H9 (cell line): Measurements from ENCODE around the gene FLT1. TPM values are rescaled to one million over a fixed set of nuclear protein-coding genes. Genes with fewer than 3 reads are reported as not detected.

ENCODE experiments used
- DNase-seq: peaks from one replicate; pipeline ENCODE4 v3.0.0-alpha.2; 2017
- H2AFZ ChIP-seq: one replicate; pipeline ENCODE4 v1.6.1; 2013; ENCODE audit warnings: mild to moderate bottlenecking, low read length, control low read depth, moderate library complexity
- H2AK5ac ChIP-seq: 2 replicates; pipeline ENCODE4 v1.6.1; 2013; ENCODE audit warnings: low read length, control low read depth, mixed read lengths; ENCODE audit not compliant: insufficient read length
- H2BK120ac ChIP-seq: one replicate; pipeline ENCODE4 v1.6.1; 2013; ENCODE audit warnings: low read depth, mild to moderate bottlenecking, low read length, control low read depth, inconsistent platforms; ENCODE audit not compliant: poor library complexity, severe bottlenecking
- H2BK12ac ChIP-seq: 2 replicates; pipeline ENCODE4 v1.6.1; 2013; ENCODE audit warnings: low read length, control low read depth, mixed read lengths, low read depth; ENCODE audit not compliant: insufficient read length
- H2BK15ac ChIP-seq: 2 replicates; pipeline ENCODE4 v1.6.1; 2013; ENCODE audit warnings: low read depth, low read length, control low read depth
- H2BK20ac ChIP-seq: one replicate; pipeline ENCODE4 v1.6.1; 2013; ENCODE audit warnings: low read depth, mild to moderate bottlenecking, low read length, control low read depth, inconsistent platforms; ENCODE audit not compliant: poor library complexity, severe bottlenecking
- H2BK5ac ChIP-seq: 2 replicates; pipeline ENCODE4 v1.6.1; 2013; ENCODE audit warnings: low read length, control low read depth, mixed read lengths; ENCODE audit not compliant: insufficient read length
- H3K14ac ChIP-seq: 2 replicates; pipeline ENCODE4 v1.6.1; 2013; ENCODE audit warnings: low read length, control low read depth; ENCODE audit not compliant: insufficient read depth
- H3K18ac ChIP-seq: 2 replicates; pipeline ENCODE4 v1.6.1; 2013; ENCODE audit warnings: low read depth, mild to moderate bottlenecking, mixed read lengths, low read length, control low read depth; ENCODE audit not compliant: insufficient read length
- H3K23ac ChIP-seq: 2 replicates; pipeline ENCODE4 v1.6.1; 2013; ENCODE audit warnings: low read length, control low read depth, mixed read lengths, low read depth; ENCODE audit not compliant: insufficient read length
- H3K23me2 ChIP-seq: 2 replicates; pipeline ENCODE4 v1.6.1; 2013; ENCODE audit warnings: low read depth, mild to moderate bottlenecking, mixed read lengths, low read length, control low read depth; ENCODE audit not compliant: insufficient read length, poor library complexity, severe bottlenecking
- H3K27ac ChIP-seq: 2 replicates; pipeline ENCODE4 v1.5.1; 2013; ENCODE audit warnings: low read length, control low read depth, mixed read lengths, low read depth; ENCODE audit not compliant: insufficient read length
- H3K27me3 ChIP-seq: 2 replicates; pipeline ENCODE4 v1.6.1; 2013; ENCODE audit warnings: low read length, control low read depth, inconsistent platforms; ENCODE audit not compliant: insufficient read depth
- H3K4ac ChIP-seq: 2 replicates; pipeline ENCODE4 v1.6.1; 2013; ENCODE audit warnings: low read depth, mild to moderate bottlenecking, control low read depth, inconsistent platforms, low read length, moderate library complexity
- H3K4me1 ChIP-seq: 2 replicates; pipeline ENCODE4 v1.6.1; 2013; ENCODE audit warnings: low read length, control low read depth, inconsistent platforms; ENCODE audit not compliant: insufficient read depth
- H3K4me2 ChIP-seq: 2 replicates; pipeline ENCODE4 v1.6.1; 2013; ENCODE audit warnings: low read length, control low read depth, mixed read lengths; ENCODE audit not compliant: insufficient read length, insufficient read depth
- H3K56ac ChIP-seq: 2 replicates; pipeline ENCODE4 v1.6.1; 2013; ENCODE audit warnings: low read depth, mild to moderate bottlenecking, mixed read lengths, low read length, control low read depth; ENCODE audit not compliant: insufficient read length
- H3K79me1 ChIP-seq: 2 replicates; pipeline ENCODE4 v1.6.1; 2013; ENCODE audit warnings: low read depth, mild to moderate bottlenecking, moderate library complexity, low read length, control low read depth, inconsistent platforms; ENCODE audit not compliant: insufficient read depth, poor library complexity, severe bottlenecking
- H3K79me2 ChIP-seq: 2 replicates; pipeline ENCODE4 v1.6.1; 2013; ENCODE audit warnings: low read length, control low read depth, inconsistent platforms; ENCODE audit not compliant: insufficient read depth
- H3K9ac ChIP-seq: 2 replicates; pipeline ENCODE4 v1.6.1; 2013; ENCODE audit warnings: low read length, control low read depth, mixed read lengths; ENCODE audit not compliant: insufficient read length; ENCODE audit errors: extremely low read depth
- H3K9me3 ChIP-seq: one replicate; pipeline ENCODE4 v1.6.1; 2013; ENCODE audit warnings: low read depth, low read length, inconsistent platforms; ENCODE audit not compliant: control insufficient read depth
- H3T11ph ChIP-seq: one replicate; pipeline ENCODE4 v1.6.1; 2013; ENCODE audit warnings: mild to moderate bottlenecking, low read length, control low read depth, inconsistent platforms
- H4K20me1 ChIP-seq: one replicate; pipeline ENCODE4 v1.6.1; 2013; ENCODE audit not compliant: control insufficient read depth, insufficient read length, insufficient read depth
- H4K5ac ChIP-seq: 2 replicates; pipeline ENCODE4 v1.6.1; 2013; ENCODE audit warnings: low read depth, mild to moderate bottlenecking, mixed read lengths, low read length, control low read depth; ENCODE audit not compliant: insufficient read length
- H4K8ac ChIP-seq: replicated peaks from 2 replicates; pipeline ENCODE4 v1.6.1; 2013; ENCODE audit warnings: low read length, control low read depth, mixed read lengths, low read depth; ENCODE audit not compliant: insufficient read length
- H4K91ac ChIP-seq: 2 replicates; pipeline ENCODE4 v1.6.1; 2013; ENCODE audit warnings: low read depth, mild to moderate bottlenecking, moderate library complexity, mixed read lengths, low read length, control low read depth; ENCODE audit not compliant: insufficient read length
- H3K27ac Mint-ChIP-seq, 3 experiments: 2 replicates in 2 of 3; 3 replicates in 1 of 3; pipeline ENCODE4 v1.8.0; 2020 to 2021; ENCODE audit warnings: mixed read lengths in 3 of 3, mild to moderate bottlenecking in 1 of 3, moderate library complexity in 1 of 3
- H3K27me3 Mint-ChIP-seq: 2 replicates; pipeline ENCODE4 v1.8.0; 2021; ENCODE audit warnings: low read depth, mild to moderate bottlenecking, moderate library complexity, mixed read lengths
- H3K36me3 Mint-ChIP-seq, 3 experiments: 2 replicates in 2 of 3; 3 replicates in 1 of 3; pipeline ENCODE4 v1.8.0; 2020 to 2021; ENCODE audit warnings: low read depth in 3 of 3, mixed read lengths in 3 of 3; ENCODE audit not compliant: insufficient read depth in 1 of 3
- H3K4me1 Mint-ChIP-seq, 2 experiments: 2 replicates each; pipeline ENCODE4 v1.8.0; 2020; ENCODE audit warnings: mixed read lengths in 2 of 2
- H3K4me3 Mint-ChIP-seq, 2 experiments: 2 replicates in 1 of 2; 3 replicates in 1 of 2; pipeline ENCODE4 v1.8.0; 2020 to 2021; ENCODE audit warnings: mild to moderate bottlenecking in 2 of 2, mixed read lengths in 2 of 2, moderate library complexity in 1 of 2
- H3K9me3 Mint-ChIP-seq, 2 experiments: 2 replicates in 1 of 2; 3 replicates in 1 of 2; pipeline ENCODE4 v1.8.0; 2020; ENCODE audit warnings: mild to moderate bottlenecking in 2 of 2, mixed read lengths in 2 of 2, moderate library complexity in 1 of 2
- CTCF ChIP-seq: fragments of 200-600 bp; sonication (generic); conservative IDR thresholded peaks from 3 replicates; pipeline ENCODE4 v1.8.0; 2021; ENCODE audit warnings: antibody characterized with exemption, mild to moderate bottlenecking
- WGBS: extraction: QIAGEN DNeasy Blood & Tissue Kit; methylation state at CpG from one replicate; pipeline ENCODE4 v1.1.7; 2013; ENCODE audit warnings: missing lambda C conversion rate, low lambda C conversion rate, mixed read lengths; ENCODE audit not compliant: insufficient read length; ENCODE audit errors: extremely low coverage; 5-methylcytosine and 5-hydroxymethylcytosine counted together
- total RNA-seq: library from RNA; stranded (reverse); gene quantifications from 2 replicates; pipeline ENCODE4 v1.2.1, GENCODE V29; 2021

FLT1 gene
- total RNA-seq, 1 experiment from 2014 or later = 84.1 TPM

GRCh38 chr13:28306325-28306724 lies 188.6 kb downstream of the FLT1 start:
- no CpG with 5 or more reads among the region's 10 CpGs for WGBS
- Mint-ChIP-seq H3K9me3 (no peaks in the 10 kb centered on the region; a peak in 1 of 5 replicates), H3K4me3 (no peak overlapping the region), H3K27me3 (no peaks in the 10 kb centered on the region; the same call in 1 of the 2 replicates), H3K27ac (peak overlapping the region in 2 of 3 experiments; percentile 9 to 60; a peak in 1 of 7 replicates), H3K36me3 (peaks cover 19 to 42% (median 35%) of the 10 kb centered on the region in 3 experiments; a peak in 6 of 7 replicates), H3K4me1 (peaks cover 46 to 53% of the 10 kb centered on the region in 2 experiments)
- Histone ChIP-seq H3K4me2 (no peak overlapping the region), H2BK15ac (no peak overlapping the region), H2BK5ac (no peak overlapping the region), H2AK5ac (no peak overlapping the region), H2BK120ac (no peak overlapping the region), H2AFZ (no peak overlapping the region), H3K4me1 (peaks cover 5% of the 10 kb centered on the region; the same call in 1 of the 2 replicates), H3K79me1 (no peaks in the 10 kb centered on the region), H3K4ac (no peak overlapping the region), H3K56ac (no peak overlapping the region), H4K91ac (no peak overlapping the region), H3K23ac (no peak overlapping the region), H3K27ac (no peak overlapping the region), H3K27me3 (no peaks in the 10 kb centered on the region), H4K8ac (no peak overlapping the region), H3K9ac (no peak overlapping the region), H3K79me2 (no peaks in the 10 kb centered on the region), H2BK12ac (no peak overlapping the region), H4K20me1 (no peaks in the 10 kb centered on the region), H3K9me3 (no peaks in the 10 kb centered on the region), H3K14ac (no peak overlapping the region), H4K5ac (no peak overlapping the region), H3K23me2 (no peaks in the 10 kb centered on the region), H3T11ph (no peak overlapping the region), H2BK20ac (no peak overlapping the region), H3K18ac (no peak overlapping the region)
- TF ChIP-seq CTCF = no peak
- DNase-seq = no peak
